Fibroblast of skin of right biceps (primary cell): ENCODE data around the gene LUC7L.
"Not testable (repeated sequence)": the region's sequence is repeated elsewhere in the genome, so short reads cannot be mapped to it uniquely, and the experiment has no call there.

Experiments
- DNase-seq: peaks from one replicate; pipeline ENCODE4 v3.0.0-alpha.2; 2013

LUC7L gene

GRCh38 chr16:178668-179015 is 50.6 kb downstream of the LUC7L start:
- no peak for DNase-seq

GRCh38 chr16:177981-178667 is 51.1 kb downstream of the LUC7L start:
- no peak for DNase-seq

- DNase-seq, result no peak
These were observed 51.8 kb downstream of the LUC7L start for GRCh38 chr16:177394-177822.

GRCh38 chr16:176477-177382 is 52.5 kb downstream of the LUC7L start, which contains the start of gene HBA1:
Gene HBA1, plus strand, starts transcription at chr16:176680. Its CDS starts 37 bp downstream, at chr16:176717.
- not testable (repeated sequence) for DNase-seq

- DNase-seq, result not testable (repeated sequence)
These were observed 53.2 kb downstream of the LUC7L start for GRCh38 chr16:176006-176405.

- no peak for DNase-seq
These were observed 54.0 kb downstream of the LUC7L start for GRCh38 chr16:175011-175949.

GRCh38 chr16:173928-174769 is 55.1 kb downstream of the LUC7L start:
- DNase-seq, result peak; percentile 21

- DNase-seq, result not testable (repeated sequence)
These were observed 55.9 kb downstream of the LUC7L start for GRCh38 chr16:173211-173854.

- not testable (repeated sequence) for DNase-seq
These were observed 56.8 kb downstream of the LUC7L start, which contains the start of gene HBA2 for GRCh38 chr16:172374-172941. Gene HBA2, plus strand, starts transcription at chr16:172876. Its CDS starts 37 bp downstream, at chr16:172913.

GRCh38 chr16:170788-171187 is 58.5 kb downstream of the LUC7L start:
- DNase-seq, result no peak

- DNase-seq, result peak; percentile 18
These were observed 59.2 kb downstream of the LUC7L start for GRCh38 chr16:170088-170507.

GRCh38 chr16:169014-169413 is 60.2 kb downstream of the LUC7L start:
- DNase-seq, result no peak

- no peak for DNase-seq
These were observed 60.8 kb downstream of the LUC7L start for GRCh38 chr16:168424-168823.

- DNase-seq, result no peak
These were observed 62.0 kb downstream of the LUC7L start for GRCh38 chr16:167122-167690.

- no peak for DNase-seq
These were observed 62.7 kb downstream of the LUC7L start for GRCh38 chr16:166375-167121.

- no peak for DNase-seq
These were observed 63.5 kb downstream of the LUC7L start, which contains the start of gene HBM for GRCh38 chr16:165539-166374. Gene HBM, plus strand, starts transcription at chr16:165978. Its CDS starts 20 bp downstream, at chr16:165998.

GRCh38 chr16:164827-165538 is 64.3 kb downstream of the LUC7L start:
- DNase-seq, result no peak
